Neural progenitor cell (in vitro differentiated cells): ENCODE data around the gene VAMP3. TPM values are rescaled to one million over a fixed set of nuclear protein-coding genes. Genes with fewer than 3 reads are reported as not detected.
A peak's percentile ranks its signal among the peaks of the same experiment; 100 is the strongest.

Source experiments
- DNase-seq: peaks from one replicate; pipeline ENCODE4 v3.0.0-alpha.2; 2016; ENCODE audit warnings: low spot score
- H2AFZ ChIP-seq: fragments of 200-600 bp; sonication (generic); replicated peaks from 2 replicates; pipeline ENCODE4 v1.6.1; 2016; ENCODE audit warnings: antibody characterized with exemption
- H3F3A ChIP-seq: fragments of 200-600 bp; sonication (generic); 2 replicates; pipeline ENCODE4 v1.6.1; 2016; ENCODE audit warnings: antibody characterized with exemption, low read depth
- H3K27ac ChIP-seq: fragments of 200-600 bp; sonication (generic); 2 replicates; pipeline ENCODE4 v1.5.1; 2016; ENCODE audit warnings: mild to moderate bottlenecking
- H3K27me3 ChIP-seq: fragments of 200-600 bp; sonication (generic); 2 replicates; pipeline ENCODE4 v1.6.1; 2016; ENCODE audit warnings: mild to moderate bottlenecking, moderate library complexity
- H3K36me3 ChIP-seq: fragments of 200-600 bp; sonication (generic); 2 replicates; pipeline ENCODE4 v1.5.1; 2016
- H3K4me1 ChIP-seq: fragments of 200-600 bp; sonication (generic); 2 replicates; pipeline ENCODE4 v1.6.1; 2016; ENCODE audit warnings: mixed run types
- H3K4me2 ChIP-seq: fragments of 200-600 bp; sonication (generic); 2 replicates; pipeline ENCODE4 v1.6.1; 2016
- H3K4me3 ChIP-seq: fragments of 200-600 bp; sonication (generic); 2 replicates; pipeline ENCODE4 v1.5.1; 2016
- H3K79me2 ChIP-seq: fragments of 200-600 bp; sonication (generic); 2 replicates; pipeline ENCODE4 v1.6.1; 2016; ENCODE audit warnings: low read depth
- H3K9ac ChIP-seq: fragments of 200-600 bp; sonication (generic); 2 replicates; pipeline ENCODE4 v1.6.1; 2016
- H3K9me3 ChIP-seq: fragments of 200-600 bp; sonication (generic); 2 replicates; pipeline ENCODE4 v1.5.1; 2016; ENCODE audit warnings: low read depth
- H4K20me1 ChIP-seq: fragments of 200-600 bp; sonication (generic); 2 replicates; pipeline ENCODE4 v1.6.1; 2016; ENCODE audit warnings: low read depth
- H3K27ac Mint-ChIP-seq: 3 replicates; pipeline ENCODE4 v1.8.0; 2021; ENCODE audit warnings: mixed read lengths
- H3K27me3 Mint-ChIP-seq: 2 replicates; pipeline ENCODE4 v1.8.0; 2022; ENCODE audit warnings: low read depth, mild to moderate bottlenecking, inconsistent platforms, moderate library complexity, mixed read lengths; ENCODE audit not compliant: insufficient read depth
- H3K36me3 Mint-ChIP-seq: 3 replicates; pipeline ENCODE4 v1.8.0; 2021; ENCODE audit warnings: mixed read lengths
- H3K4me1 Mint-ChIP-seq: 3 replicates; pipeline ENCODE4 v1.8.0; 2021; ENCODE audit warnings: mixed read lengths
- H3K4me3 Mint-ChIP-seq: 3 replicates; pipeline ENCODE4 v1.8.0; 2021; ENCODE audit warnings: mild to moderate bottlenecking, moderate library complexity, mixed read lengths
- H3K9me3 Mint-ChIP-seq: 3 replicates; pipeline ENCODE4 v1.8.0; 2020; ENCODE audit warnings: mixed read lengths
- EZH2 ChIP-seq: fragments of 200-600 bp; sonication (generic); IDR thresholded peaks from 2 replicates; pipeline ENCODE4 v1.6.1; 2017; ENCODE audit warnings: antibody characterized with exemption, mild to moderate bottlenecking, moderate library complexity
- EZH2phosphoT487 ChIP-seq: fragments of 200-600 bp; sonication (generic); IDR thresholded peaks from 2 replicates; pipeline ENCODE4 v1.6.1; 2017; ENCODE audit warnings: antibody characterized with exemption
- total RNA-seq: library from RNA; depleted of rRNA; stranded (reverse); fragments of >200 nt; gene quantifications from 2 replicates; pipeline ENCODE4 v1.2.3, GENCODE V29; 2015; ENCODE audit warnings: low replicate concordance
- TF ChIP-seq, protein P1 (sequence below): fragments of 200-600 bp; sonication (generic); IDR thresholded peaks from 2 replicates; pipeline ENCODE4 v1.5.1; 2017; ENCODE audit warnings: antibody characterized with exemption, mild to moderate bottlenecking

The VAMP3 gene
- total RNA-seq, 1 donor from 2014 or later: 66.6 TPM

DNA sequence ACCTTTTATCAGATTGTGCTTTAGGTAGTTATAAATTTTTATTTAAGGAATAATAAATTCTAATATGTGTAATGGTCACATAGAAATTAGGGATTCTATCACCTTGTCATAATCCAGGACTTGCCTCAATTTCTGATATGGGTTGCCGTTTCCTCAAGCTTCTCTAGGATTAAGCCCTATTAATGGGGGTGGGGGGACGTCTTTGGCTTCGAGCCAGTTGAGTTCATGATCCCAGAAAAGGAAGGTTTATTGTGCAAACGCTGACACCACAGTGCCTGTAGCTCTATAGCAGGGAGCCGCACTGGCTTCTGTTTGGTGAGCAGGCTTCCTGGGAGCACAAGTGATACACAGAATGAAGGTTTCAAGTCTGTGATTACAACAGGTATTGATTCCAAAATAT is 22.0 kb upstream of the VAMP3 start:
- Mint-ChIP-seq H3K9me3 (no peaks in the 10 kb centered on the region), H3K27ac (no peak overlapping the region), H3K27me3 (peaks cover 2% of the 10 kb centered on the region), H3K36me3 (peaks cover 23% of the 10 kb centered on the region), H3K4me1 (peaks cover 41% of the 10 kb centered on the region), H3K4me3 (no peak overlapping the region)
- H3K4me2 ChIP-seq: no peak overlapping the region
- H3K9ac ChIP-seq: no peak overlapping the region
- H3F3A ChIP-seq: peaks cover 17% of the 10 kb centered on the region
- H3K4me1 ChIP-seq: peaks cover 11% of the 10 kb centered on the region
- no peak overlapping the region for H3K4me3 ChIP-seq
- no peak overlapping the region for H3K27ac ChIP-seq
- H4K20me1 ChIP-seq: peaks cover 4% of the 10 kb centered on the region
- no peaks in the 10 kb centered on the region for H3K9me3 ChIP-seq
- H2AFZ ChIP-seq: no peak overlapping the region
- H3K27me3 ChIP-seq: no peaks in the 10 kb centered on the region
- H3K36me3 ChIP-seq: no peaks in the 10 kb centered on the region
- TF ChIP-seq EZH2phosphoT487 (no peak), EZH2 (no peak)
- TF ChIP-seq, protein P1, sequence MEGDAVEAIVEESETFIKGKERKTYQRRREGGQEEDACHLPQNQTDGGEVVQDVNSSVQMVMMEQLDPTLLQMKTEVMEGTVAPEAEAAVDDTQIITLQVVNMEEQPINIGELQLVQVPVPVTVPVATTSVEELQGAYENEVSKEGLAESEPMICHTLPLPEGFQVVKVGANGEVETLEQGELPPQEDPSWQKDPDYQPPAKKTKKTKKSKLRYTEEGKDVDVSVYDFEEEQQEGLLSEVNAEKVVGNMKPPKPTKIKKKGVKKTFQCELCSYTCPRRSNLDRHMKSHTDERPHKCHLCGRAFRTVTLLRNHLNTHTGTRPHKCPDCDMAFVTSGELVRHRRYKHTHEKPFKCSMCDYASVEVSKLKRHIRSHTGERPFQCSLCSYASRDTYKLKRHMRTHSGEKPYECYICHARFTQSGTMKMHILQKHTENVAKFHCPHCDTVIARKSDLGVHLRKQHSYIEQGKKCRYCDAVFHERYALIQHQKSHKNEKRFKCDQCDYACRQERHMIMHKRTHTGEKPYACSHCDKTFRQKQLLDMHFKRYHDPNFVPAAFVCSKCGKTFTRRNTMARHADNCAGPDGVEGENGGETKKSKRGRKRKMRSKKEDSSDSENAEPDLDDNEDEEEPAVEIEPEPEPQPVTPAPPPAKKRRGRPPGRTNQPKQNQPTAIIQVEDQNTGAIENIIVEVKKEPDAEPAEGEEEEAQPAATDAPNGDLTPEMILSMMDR: no peak
- no peak for DNase-seq
- no peaks in the 10 kb centered on the region for H3K79me2 ChIP-seq

DNA sequence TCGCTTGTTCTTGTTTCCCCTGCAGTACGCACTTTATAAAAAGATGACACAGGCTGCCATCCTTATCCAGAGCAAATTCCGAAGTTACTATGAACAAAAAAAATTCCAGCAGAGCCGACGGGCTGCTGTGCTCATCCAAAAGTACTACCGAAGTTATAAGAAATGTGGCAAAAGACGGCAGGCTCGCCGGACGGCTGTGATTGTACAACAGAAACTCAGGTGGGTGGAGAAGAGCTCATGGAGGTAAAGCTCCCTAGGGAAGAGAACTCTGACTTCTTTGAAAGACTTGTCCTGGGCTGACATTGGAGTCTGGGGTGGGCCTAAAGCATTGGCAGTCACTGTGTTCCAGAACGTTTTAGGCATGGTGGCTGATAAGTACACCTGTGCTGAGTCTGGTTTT is 19.9 kb upstream of the VAMP3 start:
- H4K20me1 ChIP-seq: peaks cover 4% of the 10 kb centered on the region
- no peaks in the 10 kb centered on the region for H3K9me3 ChIP-seq
- H3K4me3 Mint-ChIP-seq: no peak overlapping the region
- no peaks in the 10 kb centered on the region for H3K79me2 ChIP-seq
- DNase-seq: no peak
- no peak overlapping the region for H3K27ac ChIP-seq
- H3K9me3 Mint-ChIP-seq: no peaks in the 10 kb centered on the region
- H3K4me3 ChIP-seq: no peak overlapping the region
- no peaks in the 10 kb centered on the region for H3K36me3 ChIP-seq
- TF ChIP-seq EZH2phosphoT487 (no peak), EZH2 (no peak)
- TF ChIP-seq, protein P1: no peak
- peaks cover 15% of the 10 kb centered on the region for H3K36me3 Mint-ChIP-seq
- H3K27me3 ChIP-seq: no peaks in the 10 kb centered on the region
- H3K9ac ChIP-seq: no peak overlapping the region
- peaks cover 49% of the 10 kb centered on the region for H3K4me1 Mint-ChIP-seq
- no peak overlapping the region for H2AFZ ChIP-seq
- no peak overlapping the region for H3K4me2 ChIP-seq
- H3K27ac Mint-ChIP-seq: peak overlapping the region; percentile 22
- H3K4me1 ChIP-seq: peaks cover 11% of the 10 kb centered on the region
- H3F3A ChIP-seq: peaks cover 17% of the 10 kb centered on the region
- H3K27me3 Mint-ChIP-seq: peaks cover 2% of the 10 kb centered on the region

DNA sequence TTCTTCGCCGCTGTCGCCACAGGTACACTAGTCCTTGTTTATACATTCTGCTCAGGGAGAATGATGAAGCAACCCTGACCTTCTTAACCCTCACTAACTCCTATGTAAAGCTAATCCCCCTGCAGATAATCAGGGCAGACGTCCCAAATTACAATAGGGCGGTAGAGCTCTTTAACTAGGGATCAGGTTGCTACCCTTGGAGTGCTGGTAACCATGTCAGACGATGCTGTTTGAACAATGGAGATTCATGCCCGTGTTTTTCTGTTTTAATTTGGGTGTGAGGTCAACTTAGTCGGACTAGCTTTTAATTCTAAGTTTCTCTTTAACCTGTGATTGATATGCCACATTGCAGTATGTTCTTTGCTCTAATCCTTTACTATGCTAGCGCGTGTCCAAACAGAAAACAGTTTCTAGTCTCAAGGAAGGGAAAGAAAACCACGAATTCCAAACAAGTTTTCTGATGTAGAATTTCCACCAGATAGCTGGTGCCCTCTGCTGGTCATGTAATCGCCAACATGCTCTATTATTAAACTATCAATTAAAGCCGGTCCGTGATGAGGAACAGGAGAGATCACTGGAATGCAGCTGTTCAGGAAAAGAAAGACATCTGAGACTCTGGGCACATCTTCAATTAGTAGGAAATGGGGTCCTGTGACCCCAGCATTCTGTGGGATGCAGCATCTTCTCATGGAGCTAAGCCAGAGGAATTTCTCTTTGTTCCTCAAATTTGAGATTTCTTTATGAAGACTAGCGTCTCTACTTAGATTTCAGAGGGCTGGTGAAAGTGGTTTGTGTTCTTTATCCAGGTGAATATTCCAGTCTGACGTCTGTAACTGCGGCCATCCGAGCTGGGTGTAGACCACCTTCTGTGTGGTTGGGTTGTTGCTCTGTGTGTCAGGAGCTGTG is 18.3 kb upstream of the VAMP3 start:
- H3F3A ChIP-seq: peaks cover 17% of the 10 kb centered on the region
- H3K27me3 Mint-ChIP-seq: peaks cover 2% of the 10 kb centered on the region
- no peak overlapping the region for H2AFZ ChIP-seq
- peak; percentile 90 for DNase-seq
- no peaks in the 10 kb centered on the region for H3K27me3 ChIP-seq
- TF ChIP-seq EZH2 (peak; percentile 40), EZH2phosphoT487 (peak; percentile 79)
- TF ChIP-seq, protein P1: peak; percentile 94
- no peaks in the 10 kb centered on the region for H3K9me3 Mint-ChIP-seq
- H3K27ac ChIP-seq: no peak overlapping the region
- peaks cover 15% of the 10 kb centered on the region for H3K36me3 Mint-ChIP-seq
- H3K4me3 Mint-ChIP-seq: peak overlapping the region; percentile 64
- H4K20me1 ChIP-seq: peaks cover 4% of the 10 kb centered on the region
- H3K9me3 ChIP-seq: no peaks in the 10 kb centered on the region
- peak overlapping the region; percentile 96 for H3K27ac Mint-ChIP-seq
- peaks cover 49% of the 10 kb centered on the region for H3K4me1 Mint-ChIP-seq
- peak overlapping the region; percentile 39 for H3K4me3 ChIP-seq
- peak overlapping the region; percentile 71 for H3K4me2 ChIP-seq
- H3K79me2 ChIP-seq: no peaks in the 10 kb centered on the region
- no peak overlapping the region for H3K9ac ChIP-seq
- H3K4me1 ChIP-seq: peaks cover 11% of the 10 kb centered on the region
- H3K36me3 ChIP-seq: no peaks in the 10 kb centered on the region
